Measurements from ENCODE around the gene CLIP1.
"Not testable (repeated sequence)": the region's sequence is repeated elsewhere in the genome, so short reads cannot be mapped to it uniquely, and the experiment has no call there.

- not testable (repeated sequence) for TF ChIP-seq POLR2A, CTCF (IDR thresholded peaks at IDR 0.05)
Measured at GRCh38 chr12:122258939-122259338, 163.5 kb downstream of the CLIP1 start.

Measured in Peyer's patch (tissue), 4 donors.